Kasumi-1 (cell line): ENCODE data around the gene HCFC1R1.
"Not testable (repeated sequence)": the region's sequence is repeated elsewhere in the genome, so short reads cannot be mapped to it uniquely, and the experiment has no call there.

ENCODE experiments used
- DNase-seq, 2 experiments: peaks; one replicate each; lab custom pipeline; 2025; lab: John Stamatoyannopoulos, UW

The HCFC1R1 gene

GRCh38 chr16:3057181-3058138, 33.7 kb upstream of the HCFC1R1 start:
- no peak for DNase-seq

DNA sequence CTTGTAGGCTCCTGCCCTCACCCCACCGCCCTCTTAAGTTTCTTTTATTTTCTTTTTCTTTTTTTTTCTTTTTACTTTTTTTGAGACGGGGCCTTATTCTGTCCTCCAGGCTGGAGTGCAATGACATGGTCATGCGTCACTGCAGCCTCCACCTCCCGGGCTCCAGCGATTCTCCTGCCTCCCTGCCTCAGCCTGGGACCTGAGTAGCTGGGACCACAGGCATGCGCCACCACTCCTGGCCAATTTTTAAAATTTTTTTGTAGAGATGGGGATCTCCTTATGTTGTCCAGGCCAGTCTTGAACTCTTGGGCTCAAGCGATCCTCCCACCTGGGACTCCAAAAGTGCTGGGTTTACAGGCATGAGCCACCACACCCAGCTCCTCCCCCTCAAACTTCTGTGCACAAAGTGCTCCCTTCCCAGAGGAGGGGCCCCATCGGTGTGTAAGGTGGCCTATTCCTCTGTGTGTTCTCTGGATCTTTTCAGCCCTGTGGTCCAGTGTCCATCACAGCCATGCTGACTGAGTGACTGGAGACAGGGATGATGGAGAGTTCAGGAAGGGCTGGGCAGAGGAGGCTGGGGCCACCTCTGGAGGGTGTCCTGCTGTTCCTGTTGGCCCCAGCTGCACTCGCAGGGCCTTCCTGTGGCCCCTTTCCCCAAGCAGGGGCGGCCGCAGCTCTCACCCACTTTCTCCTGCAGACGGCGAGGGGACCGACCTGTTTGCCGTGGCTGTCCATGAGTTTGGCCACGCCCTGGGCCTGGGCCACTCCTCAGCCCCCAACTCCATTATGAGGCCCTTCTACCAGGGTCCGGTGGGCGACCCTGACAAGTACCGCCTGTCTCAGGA, 32.8 kb upstream of the HCFC1R1 start:
- DNase-seq, result no peak

DNA sequence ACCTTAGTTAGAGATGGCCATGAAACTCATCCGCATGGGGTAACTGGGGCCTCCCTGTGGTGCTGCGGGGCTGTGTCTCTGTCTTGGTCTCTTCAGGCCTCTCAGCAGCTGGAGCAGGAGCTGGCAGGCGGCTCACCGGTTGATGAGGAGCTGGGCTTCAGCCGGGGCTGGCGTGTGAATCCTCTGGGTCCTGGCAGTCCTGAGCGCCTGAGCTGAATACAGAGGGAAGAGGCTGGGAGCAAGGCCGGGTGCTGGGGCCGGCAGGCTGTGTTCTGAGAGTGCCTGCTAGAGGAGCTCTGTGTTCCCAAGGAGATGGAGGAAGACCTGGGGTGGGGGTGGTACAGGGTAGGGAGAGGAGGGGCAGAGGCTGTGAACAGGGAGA, 32.0 kb upstream of the HCFC1R1 start:
- not testable (repeated sequence) for DNase-seq

DNA sequence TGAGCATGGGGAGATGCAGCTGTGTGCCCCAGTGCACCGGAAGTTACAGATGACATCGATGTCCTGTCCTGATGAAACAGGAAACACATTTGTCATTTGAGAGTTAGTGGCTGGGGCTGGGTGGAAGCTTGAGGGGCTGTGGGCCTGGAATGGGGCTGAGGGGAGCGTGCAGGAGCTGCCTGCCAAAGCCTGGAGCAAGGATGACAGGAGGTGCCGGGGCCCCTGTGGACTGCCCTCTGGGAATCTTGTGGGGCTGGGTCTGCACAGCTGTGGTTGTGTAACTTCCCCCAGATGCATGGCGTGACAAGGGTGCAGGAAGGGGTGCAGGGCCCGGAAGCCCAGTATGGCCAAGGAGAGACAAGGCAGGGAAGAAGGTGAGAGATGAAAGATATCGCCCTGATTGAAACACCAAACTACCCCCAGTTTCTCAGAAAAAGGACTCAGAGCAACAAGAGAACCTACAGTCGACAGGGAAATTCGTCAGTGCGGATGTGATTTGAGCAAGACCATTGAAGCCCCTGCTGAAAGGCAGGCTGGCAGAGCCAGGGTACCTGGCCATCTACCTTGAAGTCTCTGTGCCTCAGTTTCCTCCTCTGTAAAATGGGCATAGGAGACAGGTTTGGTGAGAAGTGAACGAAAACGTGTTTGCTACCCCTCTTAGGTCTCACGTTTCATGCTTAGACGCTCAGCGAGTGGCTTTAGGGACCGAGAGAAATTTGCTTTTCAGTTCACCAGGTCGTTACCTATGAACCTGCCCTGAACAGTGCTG, 31.4 kb upstream of the HCFC1R1 start:
- DNase-seq, result peak; percentile 84 to 87

- not testable (repeated sequence) for DNase-seq
Observed at GRCh38 chr16:3053330-3053710, 29.6 kb upstream of the HCFC1R1 start.

- not testable (repeated sequence) for DNase-seq
Observed at GRCh38 chr16:3052571-3053329, 29.0 kb upstream of the HCFC1R1 start.

GRCh38 chr16:3051494-3051893, 27.8 kb upstream of the HCFC1R1 start:
- no peak for DNase-seq

DNA sequence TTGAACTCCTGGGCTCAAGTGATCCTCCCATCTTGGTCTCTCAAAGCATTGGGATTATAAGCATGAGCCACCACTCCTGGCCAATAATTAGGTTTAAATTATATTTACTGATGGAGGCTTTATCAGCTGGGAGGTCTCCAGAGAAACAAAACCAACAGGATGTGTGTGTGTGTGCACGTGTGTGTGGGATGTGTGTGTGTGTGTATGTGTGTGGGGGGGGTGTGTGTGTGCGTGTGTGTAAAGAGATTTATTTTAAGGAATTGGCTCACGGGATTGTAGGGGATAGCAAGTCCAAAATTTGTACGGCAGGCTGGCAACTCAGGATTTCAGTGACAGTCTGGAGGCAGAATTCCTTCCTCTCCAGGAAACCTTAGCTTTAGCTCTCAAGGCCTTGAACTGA, 27.3 kb upstream of the HCFC1R1 start:
- DNase-seq, result no peak

DNA sequence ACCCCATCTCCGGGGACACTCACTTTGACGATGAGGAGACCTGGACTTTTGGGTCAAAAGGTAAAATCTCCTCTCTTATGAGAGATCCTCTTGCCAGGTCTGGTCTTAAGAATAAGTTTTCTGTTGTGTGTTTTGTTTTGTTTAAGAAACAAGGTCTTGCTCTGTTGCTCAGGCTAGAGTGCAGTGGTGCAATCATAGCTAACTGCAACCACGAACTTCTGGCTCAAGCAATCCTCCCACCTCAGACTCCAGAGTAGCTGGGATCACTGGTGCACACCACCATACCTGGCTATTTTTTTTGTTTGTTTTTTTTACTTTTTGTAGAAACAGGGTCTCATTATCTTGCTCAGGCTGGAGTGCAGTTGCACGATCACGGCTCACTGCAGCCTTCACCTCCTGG, 26.7 kb upstream of the HCFC1R1 start:
- no peak for DNase-seq

DNA sequence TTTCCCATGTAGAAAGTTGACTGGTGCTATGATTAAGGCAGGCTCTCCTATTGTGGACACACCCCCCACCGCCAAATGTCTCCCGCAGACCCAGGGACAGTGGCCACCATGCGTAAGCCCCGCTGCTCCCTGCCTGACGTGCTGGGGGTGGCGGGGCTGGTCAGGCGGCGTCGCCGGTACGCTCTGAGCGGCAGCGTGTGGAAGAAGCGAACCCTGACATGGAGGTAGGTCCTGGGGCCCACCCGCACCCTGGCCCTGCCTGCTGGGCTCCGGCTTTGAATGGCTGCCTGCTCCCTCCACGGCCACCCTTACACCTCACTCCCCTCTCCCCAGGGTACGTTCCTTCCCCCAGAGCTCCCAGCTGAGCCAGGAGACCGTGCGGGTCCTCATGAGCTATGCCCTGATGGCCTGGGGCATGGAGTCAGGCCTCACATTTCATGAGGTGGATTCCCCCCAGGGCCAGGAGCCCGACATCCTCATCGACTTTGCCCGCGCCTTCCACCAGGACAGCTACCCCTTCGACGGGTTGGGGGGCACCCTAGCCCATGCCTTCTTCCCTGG, 26.3 kb upstream of the HCFC1R1 start:
- DNase-seq, result no peak

DNA sequence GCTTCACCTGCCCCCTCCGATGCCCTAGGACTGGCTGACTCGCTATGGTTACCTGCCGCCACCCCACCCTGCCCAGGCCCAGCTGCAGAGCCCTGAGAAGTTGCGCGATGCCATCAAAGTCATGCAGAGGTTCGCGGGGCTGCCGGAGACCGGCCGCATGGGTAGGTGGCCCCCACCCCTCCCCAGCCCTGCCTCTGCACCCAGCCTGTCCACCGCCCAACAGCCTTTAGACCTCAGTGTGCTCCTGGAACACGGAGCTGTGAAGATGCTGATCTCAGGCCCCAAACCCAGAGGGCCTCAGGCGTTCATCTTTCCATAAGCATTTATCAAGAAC, 23.6 kb upstream of the HCFC1R1 start:
- no peak for DNase-seq

GRCh38 chr16:3046641-3047386, 23.1 kb upstream of the HCFC1R1 start:
- DNase-seq, result no peak

DNA sequence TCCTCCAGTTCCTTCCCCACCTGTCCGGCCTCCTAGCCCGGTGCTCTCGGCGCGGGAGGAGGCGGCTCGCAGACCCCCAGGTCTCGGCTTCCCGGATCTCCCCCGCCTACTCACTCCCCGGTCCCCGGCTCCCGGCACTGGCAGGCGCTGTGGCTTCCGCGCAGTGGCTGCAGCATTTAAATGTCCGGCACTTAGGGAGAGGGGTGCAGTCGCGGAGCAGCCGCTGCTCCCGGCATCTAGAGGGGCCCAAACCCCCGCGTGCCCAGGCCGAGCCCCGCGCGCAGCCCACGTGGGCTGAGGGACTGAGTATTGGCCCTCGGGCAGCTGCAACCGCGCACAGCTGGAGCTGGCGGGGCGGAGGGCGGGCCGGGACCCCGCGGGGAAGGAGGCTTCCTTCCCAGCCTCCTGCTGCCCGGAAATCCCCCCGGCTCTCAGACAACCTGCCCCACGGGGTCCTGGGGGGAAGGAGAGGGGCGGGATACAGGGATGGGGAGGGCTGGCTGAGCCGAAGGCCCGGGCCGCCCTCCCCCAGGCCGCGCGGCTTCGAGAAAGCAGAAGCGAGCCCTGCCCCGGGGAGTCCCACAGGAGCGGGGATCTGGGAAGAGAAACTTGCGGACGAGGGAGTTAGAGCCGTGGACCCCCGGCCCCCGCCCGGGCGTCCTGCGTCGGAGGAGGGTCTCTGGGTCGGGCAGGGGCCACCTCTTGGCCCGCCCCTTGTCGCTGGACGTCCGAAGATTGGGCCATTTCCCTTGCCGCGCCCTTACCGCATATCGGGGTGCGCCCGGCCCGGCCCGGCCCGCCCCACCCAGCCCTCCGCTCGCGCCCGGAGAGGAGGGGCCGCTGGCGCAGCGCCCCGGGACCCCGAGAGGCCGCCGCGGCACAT, 22.3 kb upstream of the HCFC1R1 start, which contains the start of gene MMP25:
MMP25 (plus strand) TSS at position 804 of the 883 bp plus-strand sequence. CDS start 357 bp downstream, outside the sequence.
- DNase-seq, result peak in 1 of 2 experiments; percentile 25

DNA sequence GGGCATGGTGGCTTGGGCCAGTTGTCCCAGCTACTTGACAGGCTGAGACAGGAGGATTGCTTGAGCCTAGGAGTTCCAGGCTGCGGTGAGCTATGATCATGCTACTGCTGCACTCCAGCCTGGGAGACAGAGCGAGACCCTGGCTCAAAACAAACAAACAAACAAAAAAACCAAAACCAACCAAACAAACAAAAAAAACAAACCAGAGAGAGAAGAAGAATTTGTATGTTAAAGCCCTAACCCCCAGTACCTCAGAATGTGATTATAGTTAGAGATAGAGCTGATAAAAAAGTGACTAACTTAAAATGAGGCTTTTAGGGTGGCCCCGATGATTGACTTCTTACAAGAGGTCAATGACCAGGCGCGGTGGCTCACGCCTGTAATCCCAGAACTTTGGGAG, 21.0 kb upstream of the HCFC1R1 start:
- no peak for DNase-seq

DNA sequence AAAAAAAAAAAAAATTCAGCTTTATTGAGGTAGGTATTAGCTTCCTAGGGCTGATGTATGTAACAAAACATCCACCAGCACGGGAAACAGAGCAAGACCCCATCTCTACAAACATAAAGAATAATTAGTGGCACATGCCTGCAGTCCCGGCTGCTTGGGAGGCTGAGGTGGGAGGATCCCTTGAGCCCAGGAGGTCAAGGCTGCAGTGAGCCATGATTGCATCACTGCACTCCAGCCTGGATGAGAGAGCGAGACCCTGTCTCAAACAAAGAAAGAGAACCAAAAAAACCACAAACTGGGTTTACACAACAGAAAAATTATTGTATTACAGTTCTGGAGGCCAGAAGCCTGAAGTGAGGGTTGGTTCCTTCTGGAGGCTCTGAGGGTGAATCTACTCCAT, 18.6 kb upstream of the HCFC1R1 start:
- no peak for DNase-seq

- DNase-seq, result no peak
Observed at GRCh38 chr16:3038896-3039295, 15.2 kb upstream of the HCFC1R1 start.

DNA sequence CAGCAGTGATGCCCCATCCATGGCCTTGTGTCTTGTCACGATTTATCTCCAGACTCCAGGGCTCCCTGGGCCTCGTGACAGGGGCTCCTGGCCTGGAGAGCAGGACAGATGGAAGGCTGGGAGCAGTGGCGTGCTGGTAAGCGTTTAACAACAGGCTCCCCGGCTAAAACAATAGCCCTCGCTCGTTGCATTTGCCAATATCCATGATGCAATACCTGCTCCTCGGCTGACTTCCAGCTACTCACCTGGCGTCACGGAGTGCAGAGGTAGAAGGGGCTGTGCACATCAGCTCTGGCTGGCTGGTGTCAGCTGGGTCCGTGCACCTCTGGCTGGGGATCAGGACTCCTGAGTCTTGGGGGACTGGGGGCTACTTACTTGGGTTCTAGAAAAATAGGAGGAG, 14.5 kb upstream of the HCFC1R1 start:
- DNase-seq, result no peak

GRCh38 chr16:3036726-3037315, 13.1 kb upstream of the HCFC1R1 start, which contains the start of gene BICDL2:
BICDL2 (minus strand) TSS chr16:3036944; CDS start chr16:3035496, 1,448 bp downstream.
- no peak for DNase-seq
